ENCODE data around the gene AOPEP. TPM values are rescaled to one million over a fixed set of nuclear protein-coding genes. Genes with fewer than 3 reads are reported as not detected.

The AOPEP gene
- total RNA-seq, 1 donor from 2014 or later = 79.7 TPM

DNA sequence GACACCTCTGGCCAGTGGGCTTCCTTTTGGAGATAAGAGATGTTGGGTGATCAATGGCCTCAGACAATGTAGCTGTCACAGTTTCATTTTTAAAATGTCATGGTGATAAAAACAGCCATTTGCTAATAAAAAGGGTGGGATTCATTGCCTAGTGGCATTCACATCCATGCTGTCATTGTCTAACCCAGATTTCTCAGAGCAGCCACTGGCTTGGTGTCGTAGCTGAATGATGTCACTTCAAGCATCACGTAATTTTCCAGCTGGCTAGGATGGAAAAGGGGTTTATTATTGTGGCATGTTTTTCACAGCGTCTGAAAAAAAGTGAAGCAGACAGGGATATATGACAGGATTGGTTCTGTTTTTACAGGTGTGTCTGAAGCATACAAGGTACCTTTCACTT is 184.7 kb downstream of the AOPEP start:
- intact Hi-C loops (cut with DNase I) = no loop called here
- Histone ChIP-seq H3K27ac (no peak overlapping the region), H3K4me1 (peaks cover 26% of the 10 kb centered on the region), H3K27me3 (no peaks in the 10 kb centered on the region), H3K36me3 (no peaks in the 10 kb centered on the region), H3K4me3 (no peak overlapping the region), H3K9me3 (no peaks in the 10 kb centered on the region)
- TF ChIP-seq, protein P1, sequence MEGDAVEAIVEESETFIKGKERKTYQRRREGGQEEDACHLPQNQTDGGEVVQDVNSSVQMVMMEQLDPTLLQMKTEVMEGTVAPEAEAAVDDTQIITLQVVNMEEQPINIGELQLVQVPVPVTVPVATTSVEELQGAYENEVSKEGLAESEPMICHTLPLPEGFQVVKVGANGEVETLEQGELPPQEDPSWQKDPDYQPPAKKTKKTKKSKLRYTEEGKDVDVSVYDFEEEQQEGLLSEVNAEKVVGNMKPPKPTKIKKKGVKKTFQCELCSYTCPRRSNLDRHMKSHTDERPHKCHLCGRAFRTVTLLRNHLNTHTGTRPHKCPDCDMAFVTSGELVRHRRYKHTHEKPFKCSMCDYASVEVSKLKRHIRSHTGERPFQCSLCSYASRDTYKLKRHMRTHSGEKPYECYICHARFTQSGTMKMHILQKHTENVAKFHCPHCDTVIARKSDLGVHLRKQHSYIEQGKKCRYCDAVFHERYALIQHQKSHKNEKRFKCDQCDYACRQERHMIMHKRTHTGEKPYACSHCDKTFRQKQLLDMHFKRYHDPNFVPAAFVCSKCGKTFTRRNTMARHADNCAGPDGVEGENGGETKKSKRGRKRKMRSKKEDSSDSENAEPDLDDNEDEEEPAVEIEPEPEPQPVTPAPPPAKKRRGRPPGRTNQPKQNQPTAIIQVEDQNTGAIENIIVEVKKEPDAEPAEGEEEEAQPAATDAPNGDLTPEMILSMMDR (IDR thresholded peaks at IDR 0.05) = no peak
- DNase-seq (no peak), ATAC-seq (no peak)

DNA sequence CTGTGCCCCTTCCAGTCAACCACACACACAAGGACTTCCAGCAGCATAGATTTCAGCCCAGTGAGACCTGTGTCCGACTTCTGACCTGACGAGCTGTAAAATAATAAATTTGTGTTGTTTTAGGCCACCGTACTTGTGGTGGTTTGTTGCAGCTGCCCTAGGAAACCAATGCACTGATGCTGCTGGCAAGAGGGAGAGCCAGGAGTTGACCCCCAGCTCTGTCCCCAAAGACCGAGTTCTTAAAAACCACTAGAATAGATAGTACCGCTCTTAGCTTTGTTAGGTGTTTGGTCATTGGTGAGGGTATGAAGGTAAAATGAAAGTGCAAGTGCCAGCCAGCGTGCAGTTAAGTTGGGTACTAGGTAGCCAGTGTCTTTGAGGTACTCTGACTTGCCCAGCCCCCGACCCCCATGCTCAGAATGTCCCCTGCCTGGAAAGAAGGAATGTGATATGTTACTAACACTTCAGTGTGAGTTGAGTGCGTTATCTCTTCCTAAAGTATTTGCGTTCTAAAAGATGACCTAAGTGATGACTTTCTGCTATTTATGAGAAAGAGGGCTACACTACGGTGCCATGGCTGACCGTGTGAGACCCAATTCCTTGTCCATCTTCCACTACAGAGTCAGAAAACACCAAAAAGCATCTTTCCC is 185.6 kb downstream of the AOPEP start:
- peak overlapping the region; percentile 11 for H3K27ac ChIP-seq
- H3K9me3 ChIP-seq = no peaks in the 10 kb centered on the region
- TF ChIP-seq, protein P1 (IDR thresholded peaks at IDR 0.05) = no peak
- DNase-seq = no peak
- peaks cover 23% of the 10 kb centered on the region for H3K4me1 ChIP-seq
- H3K36me3 ChIP-seq = no peaks in the 10 kb centered on the region
- no peak overlapping the region for H3K4me3 ChIP-seq
- no peaks in the 10 kb centered on the region for H3K27me3 ChIP-seq
- intact Hi-C loops (cut with DNase I) = no loop called here
- ATAC-seq = no peak

DNA sequence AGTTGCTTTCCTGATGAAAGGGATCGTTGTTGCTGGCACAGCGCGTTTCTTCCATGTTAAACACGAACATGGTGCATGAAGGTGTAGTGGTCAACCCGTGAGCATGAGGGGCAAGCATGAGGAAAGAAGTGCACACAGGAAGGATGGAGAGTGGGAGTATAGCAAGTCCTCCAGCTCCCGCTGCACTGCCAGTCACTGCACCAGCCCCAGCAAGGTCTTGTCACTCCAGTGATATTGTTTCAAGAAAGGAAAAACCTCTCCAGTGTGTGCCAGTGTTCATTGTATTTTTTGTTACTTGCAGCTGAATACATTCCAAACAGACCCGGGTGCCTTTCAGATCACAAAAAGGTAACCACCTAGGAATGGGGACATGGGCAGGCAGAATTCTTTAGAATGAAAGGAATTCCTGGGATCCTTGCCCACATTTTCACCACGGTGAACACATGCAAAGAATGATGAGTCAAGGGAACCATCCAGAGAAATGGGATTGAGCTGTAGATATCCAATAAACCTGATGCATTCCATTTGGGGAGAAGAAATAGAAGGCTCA is 186.3 kb downstream of the AOPEP start:
- H3K4me1 ChIP-seq = peaks cover 16% of the 10 kb centered on the region
- H3K27me3 ChIP-seq = no peaks in the 10 kb centered on the region
- no peaks in the 10 kb centered on the region for H3K9me3 ChIP-seq
- ATAC-seq (peak; percentile 7), DNase-seq (no peak)
- no peak overlapping the region for H3K4me3 ChIP-seq
- intact Hi-C loops (cut with DNase I) = no loop called here
- TF ChIP-seq, protein P1 (IDR thresholded peaks at IDR 0.05) = no peak
- H3K36me3 ChIP-seq = no peaks in the 10 kb centered on the region
- peak overlapping the region; percentile 11 for H3K27ac ChIP-seq

DNA sequence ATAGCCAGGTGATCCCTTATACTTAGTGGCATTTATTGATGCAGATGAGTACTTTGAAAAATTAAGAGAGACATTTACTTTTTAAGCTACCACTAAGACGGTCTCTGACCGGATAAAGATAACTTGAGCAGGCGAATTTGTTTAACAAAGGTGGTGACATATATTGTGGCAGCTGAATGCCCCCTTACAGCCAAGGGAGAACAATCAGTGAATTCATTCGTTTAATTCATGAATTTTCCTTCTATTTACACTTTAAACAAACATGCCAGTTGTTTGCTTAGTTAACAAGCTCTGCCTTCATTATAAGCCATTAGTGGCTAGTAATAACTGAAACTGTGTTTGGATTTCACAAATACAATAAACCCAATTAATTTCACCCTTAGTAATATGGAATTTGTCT is 187.1 kb downstream of the AOPEP start:
- Histone ChIP-seq H3K27ac (no peak overlapping the region), H3K4me1 (peaks cover 12% of the 10 kb centered on the region), H3K4me3 (no peak overlapping the region), H3K27me3 (no peaks in the 10 kb centered on the region), H3K36me3 (no peaks in the 10 kb centered on the region), H3K9me3 (no peaks in the 10 kb centered on the region)
- DNase-seq (no peak), ATAC-seq (no peak)
- TF ChIP-seq, protein P1 (IDR thresholded peaks at IDR 0.05) = no peak
- intact Hi-C loops (cut with DNase I) = no loop called here

GRCh38 chr9:94915476-94916450 is 189.3 kb downstream of the AOPEP start:
- H3K27ac ChIP-seq = no peak overlapping the region
- H3K4me3 ChIP-seq = no peak overlapping the region
- DNase-seq (no peak), ATAC-seq (no peak)
- peaks cover 22% of the 10 kb centered on the region for H3K4me1 ChIP-seq
- H3K27me3 ChIP-seq = no peaks in the 10 kb centered on the region
- TF ChIP-seq, protein P1 (IDR thresholded peaks at IDR 0.05) = no peak
- intact Hi-C loops (cut with DNase I) = no loop called here
- no peaks in the 10 kb centered on the region for H3K36me3 ChIP-seq
- H3K9me3 ChIP-seq = no peaks in the 10 kb centered on the region

All from upper lobe of right lung (tissue), 1 donor.